Measurements from ENCODE around the gene HSPA13. TPM values are rescaled to one million over a fixed set of nuclear protein-coding genes. Genes with fewer than 3 reads are reported as not detected.

The HSPA13 gene
- total and polyA plus RNA-seq, 2 of the 8 experiments (the other 6 are each of a cell fraction or from before 2014, with no cell fraction given), result 7.8 to 36.9 TPM

- TF ChIP-seq CHD7 (IDR thresholded peaks at IDR 0.05; ENCODE audit: insufficient replicate concordance, low read length) (no peak), ZNF274 (IDR thresholded peaks at IDR 0.05; ENCODE audit: borderline replicate concordance, extremely low read depth, low read length) (no peak), JUND (IDR thresholded peaks at IDR 0.05; ENCODE audit: low read length) (no peak), SP4 (IDR thresholded peaks at IDR 0.05; ENCODE audit: low read length) (no peak)
Measured at GRCh38 chr21:14405225-14405624, 22.3 kb upstream of the HSPA13 start (continued).

Data from H1 (cell line).